ENCODE data around the gene FBXO40.

DNA sequence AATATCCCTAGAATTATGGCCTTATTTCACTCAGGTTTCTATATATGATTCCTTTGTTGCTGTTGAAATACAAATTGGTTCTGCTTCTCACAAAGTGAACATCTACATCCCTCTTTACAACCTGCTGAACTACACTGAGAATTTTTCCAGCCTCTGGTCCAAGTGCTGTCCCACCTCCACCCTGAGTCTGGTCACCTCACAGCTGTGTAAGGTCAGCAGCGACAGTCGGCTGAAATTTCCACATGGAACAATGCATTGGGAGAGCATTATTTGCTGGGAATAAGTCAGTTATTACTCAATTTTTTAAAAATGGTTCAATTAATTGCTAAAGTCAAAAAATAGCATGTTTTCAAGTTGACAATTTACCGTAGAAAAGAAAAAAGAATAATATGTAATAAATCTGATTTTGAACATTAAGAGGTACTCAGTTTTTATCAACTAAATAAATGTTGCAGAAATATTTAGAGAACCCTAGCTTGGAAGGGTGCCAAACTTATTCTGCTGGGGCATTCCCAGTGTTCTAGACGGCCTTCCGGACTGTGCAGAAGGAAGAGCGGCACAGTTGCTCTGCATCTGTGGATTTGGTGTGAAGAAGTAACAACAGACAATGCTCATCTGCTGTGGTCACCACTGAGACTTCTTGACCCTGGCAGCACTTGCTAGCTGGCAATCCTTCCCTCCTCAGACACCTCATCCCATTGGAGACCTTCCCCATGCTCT, 65.7 kb downstream of the FBXO40 start:
- TF ChIP-seq FOXM1 (IDR thresholded peaks at IDR 0.05; ENCODE audit: low read depth, low read length) (no peak), JUND (IDR thresholded peaks at IDR 0.05; ENCODE audit: low read depth, low read length) (no peak), ASH2L (IDR thresholded peaks at IDR 0.05; ENCODE audit: borderline replicate concordance, low read depth) (no peak), SUPT20H (IDR thresholded peaks at IDR 0.05; ENCODE audit: borderline replicate concordance, control insufficient read depth, low read depth, low read length) (no peak)
- TF ChIP-seq, protein P1, sequence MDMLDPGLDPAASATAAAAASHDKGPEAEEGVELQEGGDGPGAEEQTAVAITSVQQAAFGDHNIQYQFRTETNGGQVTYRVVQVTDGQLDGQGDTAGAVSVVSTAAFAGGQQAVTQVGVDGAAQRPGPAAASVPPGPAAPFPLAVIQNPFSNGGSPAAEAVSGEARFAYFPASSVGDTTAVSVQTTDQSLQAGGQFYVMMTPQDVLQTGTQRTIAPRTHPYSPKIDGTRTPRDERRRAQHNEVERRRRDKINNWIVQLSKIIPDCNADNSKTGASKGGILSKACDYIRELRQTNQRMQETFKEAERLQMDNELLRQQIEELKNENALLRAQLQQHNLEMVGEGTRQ (IDR thresholded peaks at IDR 0.05; ENCODE audit: borderline replicate concordance, low read depth, low read length): no peak
